ENCODE measurements around the gene HIRA. TPM values are rescaled to one million over a fixed set of nuclear protein-coding genes. Genes with fewer than 3 reads are reported as not detected.

Gene HIRA
- total RNA-seq, result 10 to 100 TPM; 18.3 to 29.3 (median 20.3) TPM

- Histone ChIP-seq H3K4me3 (peak within 1 kb of the TSS; percentile 67 to 95 (median 79)), H3K4me1 (peaks cover 19 to 34% (median 26%) of the 10 kb centered on the region in 4 donors), H3K36me3 (peaks cover 0 to 7% (median 0%) of the 10 kb centered on the region in 4 donors), H3K27me3 (no peaks in the 10 kb centered on the region), H3K9me3 (no peaks in the 10 kb centered on the region), H3K27ac (peak within 1 kb of the TSS; percentile 95 to 99 (median 98))
- peak in 1 of 3 donors; percentile 58 for TF ChIP-seq POLR2AphosphoS5 (IDR thresholded peaks at IDR 0.05)
- TF ChIP-seq, protein P1, sequence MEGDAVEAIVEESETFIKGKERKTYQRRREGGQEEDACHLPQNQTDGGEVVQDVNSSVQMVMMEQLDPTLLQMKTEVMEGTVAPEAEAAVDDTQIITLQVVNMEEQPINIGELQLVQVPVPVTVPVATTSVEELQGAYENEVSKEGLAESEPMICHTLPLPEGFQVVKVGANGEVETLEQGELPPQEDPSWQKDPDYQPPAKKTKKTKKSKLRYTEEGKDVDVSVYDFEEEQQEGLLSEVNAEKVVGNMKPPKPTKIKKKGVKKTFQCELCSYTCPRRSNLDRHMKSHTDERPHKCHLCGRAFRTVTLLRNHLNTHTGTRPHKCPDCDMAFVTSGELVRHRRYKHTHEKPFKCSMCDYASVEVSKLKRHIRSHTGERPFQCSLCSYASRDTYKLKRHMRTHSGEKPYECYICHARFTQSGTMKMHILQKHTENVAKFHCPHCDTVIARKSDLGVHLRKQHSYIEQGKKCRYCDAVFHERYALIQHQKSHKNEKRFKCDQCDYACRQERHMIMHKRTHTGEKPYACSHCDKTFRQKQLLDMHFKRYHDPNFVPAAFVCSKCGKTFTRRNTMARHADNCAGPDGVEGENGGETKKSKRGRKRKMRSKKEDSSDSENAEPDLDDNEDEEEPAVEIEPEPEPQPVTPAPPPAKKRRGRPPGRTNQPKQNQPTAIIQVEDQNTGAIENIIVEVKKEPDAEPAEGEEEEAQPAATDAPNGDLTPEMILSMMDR (IDR thresholded peaks at IDR 0.05), result no peak
- intact Hi-C loops (cut with DNase I; ENCODE audit: low total_unique reads), result no loop called here
- DNase-seq, result peak; percentile 82
- 0% methylated on average over 39 of the region's 66 CpGs; no CpG with 5 or more reads in 1 of the 2 donors for WGBS, 2 donors (ENCODE audit: low coverage in 1 of 2)
- in situ Hi-C loops (cut with MboI; ENCODE audit: low pct_ligation_motif_present in 1 of 4, low pct_unique_long_range_greater_than_20kb in 1 of 4, low sequenced_read_pairs in 3 of 4), result no loop called here
Observed at GRCh38 chr22:19431649-19432132, at the start of gene HIRA. TSS of gene HIRA (minus strand) at chr22:19431733. CDS start at chr22:19431476, 257 bp downstream.

DNA sequence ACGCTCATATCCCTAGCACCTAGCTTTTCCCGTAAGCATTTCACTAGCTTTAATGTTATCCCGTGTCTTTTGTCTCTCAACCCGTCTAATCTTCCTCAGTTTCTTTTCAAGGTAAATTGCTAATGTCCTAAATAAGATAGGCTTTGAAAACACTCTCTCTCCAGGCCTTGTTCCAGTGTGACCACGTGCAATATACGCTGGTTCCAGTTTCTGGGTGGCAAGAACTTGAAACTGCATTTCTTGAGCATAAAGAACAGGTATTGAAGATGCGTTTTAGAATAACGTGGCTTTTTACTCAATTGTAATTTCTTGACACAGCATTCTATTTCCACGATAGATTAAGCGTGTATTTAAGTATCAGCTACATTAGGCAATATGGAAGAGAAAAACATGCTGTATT lies 49.3 kb upstream of the HIRA start:
- intact Hi-C loops (cut with DNase I; ENCODE audit: low total_unique reads), result no loop called here
- WGBS, 2 donors (ENCODE audit: low coverage in 1 of 2), result 57 to 75% methylated on average over 10 of the region's 10 CpGs
- TF ChIP-seq EP300 (IDR thresholded peaks at IDR 0.05; ENCODE audit: low read depth) (no peak), POLR2A (IDR thresholded peaks at IDR 0.05) (no peak), POLR2AphosphoS5 (IDR thresholded peaks at IDR 0.05) (no peak)
- TF ChIP-seq, protein P1 (IDR thresholded peaks at IDR 0.05), result no peak

GRCh38 chr22:19480173-19480568 lies 48.6 kb upstream of the HIRA start:
- no peak for DNase-seq
- H3K27me3 ChIP-seq, result no peaks in the 10 kb centered on the region
- peaks cover 16 to 22% (median 21%) of the 10 kb centered on the region in 4 donors for H3K4me1 ChIP-seq
- no peaks in the 10 kb centered on the region for H3K9me3 ChIP-seq
- in situ Hi-C loops (cut with MboI; ENCODE audit: low pct_ligation_motif_present in 1 of 4, low pct_unique_long_range_greater_than_20kb in 1 of 4, low sequenced_read_pairs in 3 of 4) (no loop called here), intact Hi-C loops (cut with DNase I; ENCODE audit: low total_unique reads) (no loop called here)
- TF ChIP-seq EP300 (IDR thresholded peaks at IDR 0.05; ENCODE audit: low read depth), result no peak
- TF ChIP-seq POLR2A (IDR thresholded peaks at IDR 0.05), result no peak
- TF ChIP-seq POLR2AphosphoS5 (IDR thresholded peaks at IDR 0.05), result no peak
- TF ChIP-seq, protein P1 (IDR thresholded peaks at IDR 0.05), result no peak
- H3K4me3 ChIP-seq, result peak overlapping the region in 3 of 4 donors; percentile 67 to 74 (median 72)
- WGBS, 2 donors (ENCODE audit: low coverage in 1 of 2), result 1 to 29% methylated on average over 1 to 15 of the region's 15 CpGs
- no peaks in the 10 kb centered on the region for H3K36me3 ChIP-seq
- no peak overlapping the region for H3K27ac ChIP-seq

More for the DNA sequence above, 49.3 kb upstream of the HIRA start:
- in situ Hi-C loops (cut with MboI; ENCODE audit: low pct_ligation_motif_present in 1 of 4, low pct_unique_long_range_greater_than_20kb in 1 of 4, low sequenced_read_pairs in 3 of 4), result no loop called here
- Histone ChIP-seq H3K4me1 (peaks cover 16 to 22% (median 21%) of the 10 kb centered on the region in 4 donors), H3K9me3 (no peaks in the 10 kb centered on the region), H3K27me3 (no peaks in the 10 kb centered on the region), H3K27ac (no peak overlapping the region), H3K4me3 (no peak overlapping the region), H3K36me3 (no peaks in the 10 kb centered on the region)
- DNase-seq, result no peak

- 0% methylated on average over 14 to 49 of the region's 50 CpGs for WGBS, 2 donors (ENCODE audit: low coverage in 1 of 2)
- Histone ChIP-seq H3K9me3 (no peaks in the 10 kb centered on the region), H3K27ac (peak within 1 kb of the TSS; percentile 86 to 96 (median 90)), H3K27me3 (no peaks in the 10 kb centered on the region), H3K36me3 (no peaks in the 10 kb centered on the region), H3K4me3 (peak within 1 kb of the TSS; percentile 67 to 87 (median 73)), H3K4me1 (peaks cover 16 to 22% (median 21%) of the 10 kb centered on the region in 4 donors)
- TF ChIP-seq, protein P1 (IDR thresholded peaks at IDR 0.05), result no peak
- TF ChIP-seq POLR2A (IDR thresholded peaks at IDR 0.05), result no peak
- TF ChIP-seq POLR2AphosphoS5 (IDR thresholded peaks at IDR 0.05), result no peak
- TF ChIP-seq EP300 (IDR thresholded peaks at IDR 0.05; ENCODE audit: low read depth), result no peak
- intact Hi-C loops (cut with DNase I; ENCODE audit: low total_unique reads) (no loop called here), in situ Hi-C loops (cut with MboI; ENCODE audit: low pct_ligation_motif_present in 1 of 4, low pct_unique_long_range_greater_than_20kb in 1 of 4, low sequenced_read_pairs in 3 of 4) (no loop called here)
- DNase-seq, result peak; percentile 97
Observed at GRCh38 chr22:19479355-19480172, 48.0 kb upstream of the HIRA start, which contains the start of gene CDC45. TSS of gene CDC45 (plus strand) at chr22:19479920. CDS start at chr22:19479969, 49 bp downstream.

All from transverse colon (tissue), 4 donors.